ENCODE measurements around the gene PPP2R2D. TPM values are rescaled to one million over a fixed set of nuclear protein-coding genes. Genes with fewer than 3 reads are reported as not detected.

The PPP2R2D gene
- total RNA-seq, 2 experiments from 2014 or later: 30.0 to 39.3 TPM

DNA sequence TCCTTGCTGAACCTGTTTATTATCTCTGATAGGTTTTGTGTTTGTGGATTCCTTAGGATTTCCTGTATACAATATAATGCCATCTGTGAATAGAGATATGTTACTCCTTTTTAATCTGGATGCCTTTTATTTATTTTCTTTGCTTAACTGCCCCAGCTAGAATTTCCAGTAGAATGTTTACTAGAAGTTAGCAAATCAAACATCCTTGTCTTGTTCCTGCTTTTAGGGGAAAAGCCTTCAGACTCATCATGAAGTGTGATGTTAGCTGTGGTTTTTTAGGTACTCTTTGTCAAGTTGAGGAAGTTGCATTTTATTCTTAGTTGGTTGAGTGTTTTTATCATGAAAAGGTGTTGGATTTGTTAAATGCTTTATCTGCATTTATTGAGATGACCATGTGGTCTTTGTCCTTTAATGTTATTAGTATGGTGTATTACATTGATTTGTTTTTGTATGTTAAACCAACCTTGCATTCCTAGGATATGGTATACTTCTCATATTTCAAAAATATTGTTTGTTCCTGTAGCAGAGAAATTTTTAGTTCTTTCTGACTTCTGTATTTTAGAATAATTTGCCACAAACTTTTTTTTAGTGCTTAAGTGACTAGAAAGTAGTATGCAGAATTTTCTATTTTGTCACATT, 24.3 kb downstream of the PPP2R2D start:
- H3K4me1 Mint-ChIP-seq: peaks cover 80% of the 10 kb centered on the region
- H3K27me3 Mint-ChIP-seq: no peaks in the 10 kb centered on the region
- peaks cover 48% of the 10 kb centered on the region for H3K36me3 Mint-ChIP-seq (ENCODE audit: low read depth)
- no peak for ATAC-seq
- DNase-seq: no peak
- ChIA-PET CTCF (interaction anchor here (0.8 to 1.0 kb wide), 2 partner anchors 19 to 25 kb away, joined by 3 read pairs; no protein-coding TSS in a partner anchor), POLR2A (no interaction called here)
- H3K4me3 Mint-ChIP-seq: no peak overlapping the region
- intact Hi-C loops (cut with DNase I, micrococcal nuclease): loop anchor here in 1 of 2 experiments (5.0 kb wide), 2 partner anchors 38 to 57 kb away; partner anchors contain the start of gene BNIP3
- H3K27ac Mint-ChIP-seq: no peak overlapping the region
- peaks cover 17% of the 10 kb centered on the region for H3K9me3 Mint-ChIP-seq (ENCODE audit: low read depth)

DNA sequence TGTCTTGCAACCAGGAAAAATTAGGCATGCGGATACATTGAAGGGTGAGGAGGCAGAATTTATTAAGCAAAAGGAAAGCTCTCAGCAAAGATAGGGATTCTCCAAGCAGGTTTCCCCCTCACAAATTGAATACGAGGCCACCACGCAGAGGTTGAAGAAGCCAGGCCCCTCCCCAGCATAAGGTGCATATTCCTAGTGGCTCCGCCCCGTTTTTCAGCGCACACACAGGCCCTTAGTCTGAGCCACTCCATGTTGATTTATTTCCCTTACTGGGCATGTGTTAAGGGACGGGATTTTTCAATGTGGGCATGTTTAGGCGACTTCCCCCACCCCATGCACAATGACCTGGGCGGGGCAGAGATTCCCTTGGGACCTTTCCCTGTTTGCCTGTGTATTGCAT, 24.9 kb downstream of the PPP2R2D start:
- H3K9me3 Mint-ChIP-seq (ENCODE audit: low read depth): peaks cover 14% of the 10 kb centered on the region
- H3K4me1 Mint-ChIP-seq: peaks cover 82% of the 10 kb centered on the region
- ATAC-seq: no peak
- H3K27me3 Mint-ChIP-seq: no peaks in the 10 kb centered on the region
- no peak overlapping the region for H3K4me3 Mint-ChIP-seq
- POLR2A ChIA-PET: no interaction called here
- CTCF ChIA-PET: interaction anchor here (0.8 to 1.7 kb wide), 2 partner anchors 18 to 26 kb away, joined by 3 to 5 read pairs; no protein-coding TSS in a partner anchor
- no peak overlapping the region for H3K27ac Mint-ChIP-seq
- intact Hi-C loops (cut with DNase I, micrococcal nuclease): loop anchor here in 1 of 2 experiments (5.0 kb wide), 2 partner anchors 38 to 57 kb away; partner anchors contain the start of gene BNIP3
- DNase-seq: no peak
- peaks cover 45% of the 10 kb centered on the region for H3K36me3 Mint-ChIP-seq (ENCODE audit: low read depth)

DNA sequence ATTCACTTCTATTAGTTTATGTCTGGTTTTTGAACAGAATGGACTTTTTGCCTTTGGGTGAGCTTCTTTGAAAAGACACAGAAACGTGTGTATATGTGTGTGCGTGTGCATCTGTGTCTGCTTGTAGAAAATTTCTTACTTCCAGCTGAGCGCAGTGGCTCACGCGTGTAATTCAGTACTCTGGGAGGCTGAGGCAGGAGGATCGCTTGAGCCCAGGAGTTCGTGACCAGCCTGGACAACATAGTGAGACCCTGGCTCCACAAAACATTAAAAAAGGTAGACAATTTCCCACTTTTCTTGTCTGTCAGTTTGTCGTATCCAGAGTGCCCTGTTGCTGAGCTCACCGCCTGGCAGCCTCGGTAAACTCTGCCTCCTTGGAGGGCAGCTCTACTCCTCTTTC, 25.4 kb downstream of the PPP2R2D start:
- intact Hi-C loops (cut with DNase I, micrococcal nuclease): loop anchor here in 1 of 2 experiments (5.0 kb wide), 2 partner anchors 39 to 56 kb away; partner anchors contain the start of gene BNIP3
- H3K4me3 Mint-ChIP-seq: no peak overlapping the region
- ATAC-seq (no peak), DNase-seq (no peak)
- peaks cover 82% of the 10 kb centered on the region for H3K4me1 Mint-ChIP-seq
- no peak overlapping the region for H3K27ac Mint-ChIP-seq
- peaks cover 40% of the 10 kb centered on the region for H3K36me3 Mint-ChIP-seq (ENCODE audit: low read depth)
- no peaks in the 10 kb centered on the region for H3K27me3 Mint-ChIP-seq
- ChIA-PET POLR2A (no interaction called here), CTCF (interaction anchor here (1.7 kb wide), 1 partner anchor 18 kb away, joined by 5 read pairs; no protein-coding TSS in a partner anchor)
- H3K9me3 Mint-ChIP-seq (ENCODE audit: low read depth): peaks cover 14% of the 10 kb centered on the region

DNA sequence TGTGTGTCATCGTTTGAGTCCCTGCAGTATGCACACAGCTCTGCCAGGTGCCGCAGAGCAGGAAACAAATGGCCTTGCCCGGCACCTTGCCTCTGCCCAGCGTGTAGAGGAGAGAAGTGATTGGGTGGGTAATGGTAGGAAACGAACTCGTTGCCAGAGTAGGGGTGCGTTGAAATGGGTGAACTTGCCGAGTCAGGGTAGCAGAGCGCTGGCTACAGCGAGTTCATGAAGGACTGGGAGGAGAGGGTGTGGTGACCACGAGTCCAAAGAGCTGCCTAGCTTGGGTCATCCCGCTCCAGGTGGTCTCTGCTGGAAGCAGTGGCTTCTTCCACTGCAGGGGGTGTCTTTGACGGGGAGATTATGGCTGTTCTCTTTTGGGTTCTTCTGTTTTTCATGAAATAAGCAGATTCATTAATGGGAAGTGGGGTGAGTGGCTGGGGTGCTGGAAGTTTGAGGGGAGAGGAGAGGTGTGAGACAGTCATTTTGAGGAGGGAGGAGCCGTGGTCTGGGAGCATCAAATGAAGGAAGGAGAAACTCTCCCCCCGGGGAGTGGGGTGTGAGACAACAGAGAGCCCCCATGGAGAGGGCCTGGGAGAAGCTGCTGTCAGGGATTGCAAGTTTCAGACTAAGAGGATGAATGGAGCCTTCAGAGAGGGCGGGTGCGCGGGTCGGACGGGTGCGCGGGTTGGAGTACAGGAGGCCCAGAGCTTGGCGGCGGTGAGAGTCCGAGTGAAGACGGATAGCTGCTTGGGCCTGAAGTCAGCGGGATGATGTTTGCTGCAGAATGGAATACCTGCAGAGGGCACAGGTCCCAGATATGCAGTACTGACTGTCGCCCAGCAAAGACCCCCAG, 26.2 kb downstream of the PPP2R2D start:
- peaks cover 81% of the 10 kb centered on the region for H3K4me1 Mint-ChIP-seq
- H3K27me3 Mint-ChIP-seq: no peaks in the 10 kb centered on the region
- H3K36me3 Mint-ChIP-seq (ENCODE audit: low read depth): peaks cover 34% of the 10 kb centered on the region
- peak overlapping the region; percentile 44 for H3K27ac Mint-ChIP-seq
- POLR2A ChIA-PET: interaction anchor here (0.6 kb wide), 1 partner anchor 19 kb away, joined by 4 read pairs; no protein-coding TSS in a partner anchor
- peaks cover 14% of the 10 kb centered on the region for H3K9me3 Mint-ChIP-seq (ENCODE audit: low read depth)
- no peak for ATAC-seq
- intact Hi-C loops (cut with DNase I, micrococcal nuclease): loop anchor here in 1 of 2 experiments (5.0 kb wide), 2 partner anchors 40 to 55 kb away; partner anchors contain the start of gene BNIP3
- H3K4me3 Mint-ChIP-seq: no peak overlapping the region
- no peak for DNase-seq
- CTCF ChIA-PET: interaction anchor here (0.6 to 1.7 kb wide), 4 partner anchors 19 to 640 kb away, joined by 3 to 5 read pairs (median 4); no protein-coding TSS in a partner anchor

DNA sequence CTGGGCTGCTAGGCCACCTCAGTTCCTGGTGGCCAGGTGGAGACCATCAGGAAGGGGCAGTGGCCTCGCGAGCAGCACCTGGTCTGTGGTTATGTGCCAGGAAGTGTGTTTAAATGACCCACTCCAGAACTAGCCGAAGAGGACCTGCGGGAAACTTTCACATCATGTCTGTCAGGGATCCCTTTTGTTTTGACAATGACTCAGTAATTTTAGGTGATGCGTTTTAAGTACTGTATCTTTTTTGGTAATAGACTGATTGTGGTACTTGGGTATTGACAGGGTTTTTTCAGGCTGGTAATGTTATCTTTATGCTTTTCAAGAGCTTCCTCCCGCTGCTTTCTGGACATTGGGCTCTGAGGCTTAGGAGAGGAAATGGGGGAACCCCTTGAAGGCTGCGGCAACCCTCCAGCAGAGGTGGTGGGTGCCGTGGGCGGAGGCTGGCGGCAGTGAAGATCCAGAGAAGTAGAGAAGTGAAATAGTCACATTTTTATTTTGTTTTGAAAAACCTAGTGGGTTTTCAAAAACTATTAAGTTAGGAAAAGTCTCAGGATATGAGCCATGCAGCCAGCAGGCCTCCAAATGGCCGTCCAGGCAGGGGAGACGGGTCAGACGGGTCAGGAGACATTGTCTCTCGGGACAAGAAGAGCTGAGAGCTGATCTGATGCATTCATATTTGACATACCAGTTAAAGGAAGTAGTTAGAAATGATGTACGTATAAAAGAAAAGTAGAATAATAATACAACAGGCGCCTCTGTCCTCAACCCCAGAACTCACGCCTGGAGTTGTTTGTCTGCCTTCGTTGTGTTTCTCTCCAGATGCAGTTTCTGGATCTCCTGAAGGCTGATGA, 27.7 kb downstream of the PPP2R2D start:
- Mint-ChIP-seq H3K4me1 (peaks cover 82% of the 10 kb centered on the region), H3K9me3 (ENCODE audit: low read depth) (peaks cover 9% of the 10 kb centered on the region), H3K36me3 (ENCODE audit: low read depth) (peaks cover 29% of the 10 kb centered on the region), H3K4me3 (peak overlapping the region; percentile 29), H3K27ac (peak overlapping the region; percentile 87), H3K27me3 (no peaks in the 10 kb centered on the region)
- peak; percentile 80 for DNase-seq
- ChIA-PET CTCF (interaction anchor here (0.8 to 1.7 kb wide), 4 partner anchors 15 to 26 kb away, joined by 3 to 6 read pairs (median 4); no protein-coding TSS in a partner anchor), POLR2A (interaction anchor here (1.0 kb wide), 1 partner anchor 24 kb away, joined by 3 read pairs; no protein-coding TSS in a partner anchor)
- ATAC-seq: peak; percentile 87
- intact Hi-C loops (cut with DNase I, micrococcal nuclease): loop anchor here in 1 of 2 experiments (2.0 to 5.0 kb wide), 3 partner anchors 24 to 54 kb away; partner anchors contain the start of gene BNIP3

DNA sequence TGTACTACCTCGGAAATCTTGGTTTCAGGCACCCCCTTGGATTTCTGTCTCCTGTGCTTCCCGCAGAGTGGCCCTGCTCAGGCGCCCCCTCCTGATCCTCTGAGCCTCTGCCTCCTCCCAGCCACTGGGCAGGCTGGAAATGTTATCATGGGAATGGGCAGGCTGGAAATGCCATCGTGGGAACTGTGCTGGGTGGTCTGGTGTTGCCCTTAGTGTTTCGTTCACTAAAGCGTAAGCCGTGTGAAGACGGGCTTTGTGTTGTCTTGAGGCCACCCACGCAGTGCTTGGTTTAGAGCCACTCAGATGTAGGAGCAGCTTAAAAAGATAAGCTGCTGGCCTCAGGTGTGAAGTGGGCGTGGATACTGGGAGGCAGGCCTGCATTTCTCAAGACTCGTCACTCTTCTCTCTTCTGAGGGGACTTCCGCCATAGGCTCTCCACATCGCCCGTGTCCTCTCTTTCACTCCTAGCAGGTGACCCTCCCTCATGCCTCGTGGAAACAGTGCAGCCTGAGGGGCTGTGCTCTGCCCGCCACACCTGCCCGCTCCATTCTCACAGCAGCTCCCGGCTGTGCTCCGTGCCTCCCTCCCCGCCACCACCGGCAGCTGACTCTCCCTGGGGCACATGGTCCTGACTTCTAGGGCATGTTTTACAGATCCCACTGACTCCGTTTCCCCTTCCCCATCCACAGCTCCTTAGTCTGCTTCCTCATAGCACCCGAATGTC, 28.5 kb downstream of the PPP2R2D start:
- POLR2A ChIA-PET: no interaction called here
- intact Hi-C loops (cut with DNase I, micrococcal nuclease): loop anchor here in 1 of 2 experiments (2.0 to 5.0 kb wide), 3 partner anchors 24 to 53 kb away; partner anchors contain the start of gene BNIP3

DNA sequence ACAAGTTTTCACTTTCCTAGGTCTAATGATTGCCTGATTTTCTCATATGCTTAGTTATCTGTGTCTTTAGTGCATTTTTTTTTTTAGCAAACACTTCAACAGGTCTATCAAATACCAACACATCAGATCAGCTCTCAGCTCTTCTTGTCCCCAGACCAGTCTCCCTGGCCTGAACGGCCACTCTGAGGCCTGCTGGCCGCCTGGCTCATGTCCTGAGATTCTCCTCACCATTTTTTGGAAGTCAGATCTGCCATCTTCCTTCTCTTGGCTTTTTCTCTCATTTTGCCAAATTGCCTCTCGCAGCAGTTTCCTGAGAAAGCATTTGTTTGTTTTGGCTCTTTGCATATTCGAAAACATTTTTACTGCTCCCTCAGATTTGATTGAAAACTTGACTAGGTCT, 29.3 kb downstream of the PPP2R2D start:
- peaks cover 26% of the 10 kb centered on the region for H3K36me3 Mint-ChIP-seq (ENCODE audit: low read depth)
- intact Hi-C loops (cut with DNase I, micrococcal nuclease): no loop called here
- ATAC-seq: no peak
- H3K4me3 Mint-ChIP-seq: no peak overlapping the region
- no peak overlapping the region for H3K27ac Mint-ChIP-seq
- peaks cover 83% of the 10 kb centered on the region for H3K4me1 Mint-ChIP-seq
- DNase-seq: no peak
- ChIA-PET CTCF (no interaction called here), POLR2A (no interaction called here)
- peaks cover 5% of the 10 kb centered on the region for H3K9me3 Mint-ChIP-seq (ENCODE audit: low read depth)
- H3K27me3 Mint-ChIP-seq: no peaks in the 10 kb centered on the region

More for the DNA sequence above, 28.5 kb downstream of the PPP2R2D start:
- peak overlapping the region; percentile 87 for H3K27ac Mint-ChIP-seq
- ATAC-seq (no peak), DNase-seq (peak; percentile 28)
- peak overlapping the region; percentile 29 for H3K4me3 Mint-ChIP-seq
- H3K36me3 Mint-ChIP-seq (ENCODE audit: low read depth): peaks cover 29% of the 10 kb centered on the region
- peaks cover 9% of the 10 kb centered on the region for H3K9me3 Mint-ChIP-seq (ENCODE audit: low read depth)
- H3K4me1 Mint-ChIP-seq: peaks cover 87% of the 10 kb centered on the region
- CTCF ChIA-PET: interaction anchor here (1.4 to 1.7 kb wide), 2 partner anchors 14 to 23 kb away, joined by 4 to 6 read pairs; no protein-coding TSS in a partner anchor
- H3K27me3 Mint-ChIP-seq: no peaks in the 10 kb centered on the region

DNA sequence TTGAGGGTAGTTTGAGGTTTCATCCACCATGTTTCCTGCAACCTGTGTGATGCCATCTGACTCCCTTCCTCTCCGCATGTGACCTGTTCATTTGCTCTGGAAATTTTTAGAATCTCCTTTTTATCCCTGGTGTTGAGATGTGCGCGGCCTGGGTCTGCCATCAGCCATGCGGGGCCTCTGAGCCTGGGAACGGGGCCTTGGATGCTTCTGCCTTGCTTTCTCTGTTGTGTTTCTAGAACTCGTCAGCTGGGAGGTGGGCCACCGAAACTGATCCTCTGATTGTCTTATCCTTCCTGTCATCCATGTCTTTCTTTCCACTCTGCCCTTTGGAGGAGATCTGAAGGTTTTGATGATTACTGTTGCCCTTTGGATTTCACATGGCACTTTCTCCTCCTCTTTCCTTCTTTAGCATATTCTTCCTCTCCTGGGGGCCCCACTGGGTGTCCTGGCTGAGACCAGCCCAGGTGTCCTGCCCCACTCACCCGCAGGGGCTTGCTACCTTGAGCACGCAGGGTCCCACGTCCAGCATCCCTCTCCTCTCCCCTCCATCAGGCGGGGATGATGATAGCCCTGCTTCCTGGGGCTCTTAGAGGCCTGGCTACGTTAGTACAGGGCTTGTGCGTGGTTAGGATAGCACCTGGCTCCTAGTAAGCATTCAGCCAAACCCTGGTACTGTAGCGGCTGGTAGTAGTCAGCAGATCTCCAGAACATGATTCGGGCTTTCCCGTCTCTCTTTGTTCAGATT, 29.9 kb downstream of the PPP2R2D start:
- DNase-seq (no peak), ATAC-seq (no peak)
- Mint-ChIP-seq H3K27me3 (no peaks in the 10 kb centered on the region), H3K4me1 (peaks cover 79% of the 10 kb centered on the region), H3K36me3 (ENCODE audit: low read depth) (peaks cover 23% of the 10 kb centered on the region), H3K4me3 (no peak overlapping the region), H3K27ac (peak overlapping the region; percentile 5), H3K9me3 (ENCODE audit: low read depth) (no peaks in the 10 kb centered on the region)
- ChIA-PET CTCF (no interaction called here), POLR2A (no interaction called here)
- intact Hi-C loops (cut with DNase I, micrococcal nuclease): no loop called here

DNA sequence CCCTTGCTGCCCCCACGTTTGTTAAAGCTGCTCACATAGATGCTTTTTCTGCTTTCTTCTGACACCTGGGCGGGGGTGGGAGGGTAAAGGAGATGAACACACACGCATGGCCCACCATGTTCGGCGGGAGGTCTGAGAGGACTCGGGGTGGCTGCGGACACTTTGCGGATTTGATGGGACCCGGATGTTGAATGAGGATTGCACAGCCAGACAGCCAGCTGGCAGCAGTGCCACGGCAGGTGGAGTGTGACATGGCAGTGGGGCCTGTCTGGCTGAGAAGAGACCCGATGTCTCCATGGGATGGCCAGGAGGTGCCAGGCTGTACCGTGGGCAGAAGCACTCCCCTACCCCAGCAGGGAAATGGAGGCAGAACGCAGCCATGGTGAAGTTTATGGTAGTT, 31.2 kb downstream of the PPP2R2D start:
- intact Hi-C loops (cut with DNase I, micrococcal nuclease): no loop called here
- H3K27ac Mint-ChIP-seq: no peak overlapping the region
- no peaks in the 10 kb centered on the region for H3K9me3 Mint-ChIP-seq (ENCODE audit: low read depth)
- POLR2A ChIA-PET: no interaction called here
- peaks cover 21% of the 10 kb centered on the region for H3K36me3 Mint-ChIP-seq (ENCODE audit: low read depth)
- CTCF ChIA-PET: interaction anchor here (0.7 to 1.6 kb wide), 2 partner anchors 11 to 14 kb away, joined by 3 to 7 read pairs; no protein-coding TSS in a partner anchor
- peaks cover 69% of the 10 kb centered on the region for H3K4me1 Mint-ChIP-seq
- ATAC-seq (no peak), DNase-seq (no peak)
- no peak overlapping the region for H3K4me3 Mint-ChIP-seq
- H3K27me3 Mint-ChIP-seq: no peaks in the 10 kb centered on the region

Measured in activated CD4-positive, alpha-beta T cell treated with anti-CD3 and anti-CD28 coated beads for 36 hours (primary cell).